D721Med (cell line): ENCODE measurements around the gene ATXN7L2.

Experiments used
- DNase-seq: peaks from one replicate; pipeline ENCODE4 v3.0.0; 2011; ENCODE audit warnings: low spot score; ENCODE audit not compliant: insufficient read length
- FAIRE-seq: peaks from 2 replicates; lab custom pipeline; 2011; peaks lifted over from hg19 to GRCh38; lab: Jason Lieb, UNC
- TF ChIP-seq, protein P1 (sequence below): IDR thresholded peaks from 2 replicates; pipeline ENCODE4 v1.5.1; 2012; ENCODE audit warnings: mild to moderate bottlenecking, control low read depth; ENCODE audit not compliant: insufficient read depth; ENCODE audit errors: missing control alignments

Gene ATXN7L2

DNA sequence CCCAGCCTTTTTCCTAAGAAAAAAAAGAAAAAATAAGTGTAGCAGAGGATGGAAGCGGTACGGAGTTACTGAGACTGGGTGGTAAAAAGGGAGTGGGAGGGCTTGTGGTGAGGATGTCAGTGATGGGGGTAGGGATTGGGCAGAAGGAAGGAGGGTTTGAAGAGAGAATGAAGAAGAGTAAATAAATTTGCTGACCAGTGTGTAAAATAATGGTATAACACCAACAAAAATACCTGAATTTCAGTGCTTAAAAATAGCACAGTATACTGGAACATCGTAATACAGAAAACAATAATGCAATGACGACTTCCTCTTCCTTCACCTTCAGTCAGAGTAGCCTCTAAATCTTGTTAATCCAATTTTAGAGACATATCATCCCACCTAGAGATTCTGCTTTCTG, 36.2 kb upstream of the ATXN7L2 start:
- TF ChIP-seq, protein P1, sequence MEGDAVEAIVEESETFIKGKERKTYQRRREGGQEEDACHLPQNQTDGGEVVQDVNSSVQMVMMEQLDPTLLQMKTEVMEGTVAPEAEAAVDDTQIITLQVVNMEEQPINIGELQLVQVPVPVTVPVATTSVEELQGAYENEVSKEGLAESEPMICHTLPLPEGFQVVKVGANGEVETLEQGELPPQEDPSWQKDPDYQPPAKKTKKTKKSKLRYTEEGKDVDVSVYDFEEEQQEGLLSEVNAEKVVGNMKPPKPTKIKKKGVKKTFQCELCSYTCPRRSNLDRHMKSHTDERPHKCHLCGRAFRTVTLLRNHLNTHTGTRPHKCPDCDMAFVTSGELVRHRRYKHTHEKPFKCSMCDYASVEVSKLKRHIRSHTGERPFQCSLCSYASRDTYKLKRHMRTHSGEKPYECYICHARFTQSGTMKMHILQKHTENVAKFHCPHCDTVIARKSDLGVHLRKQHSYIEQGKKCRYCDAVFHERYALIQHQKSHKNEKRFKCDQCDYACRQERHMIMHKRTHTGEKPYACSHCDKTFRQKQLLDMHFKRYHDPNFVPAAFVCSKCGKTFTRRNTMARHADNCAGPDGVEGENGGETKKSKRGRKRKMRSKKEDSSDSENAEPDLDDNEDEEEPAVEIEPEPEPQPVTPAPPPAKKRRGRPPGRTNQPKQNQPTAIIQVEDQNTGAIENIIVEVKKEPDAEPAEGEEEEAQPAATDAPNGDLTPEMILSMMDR: no peak
- DNase-seq: no peak
- FAIRE-seq: no peak

DNA sequence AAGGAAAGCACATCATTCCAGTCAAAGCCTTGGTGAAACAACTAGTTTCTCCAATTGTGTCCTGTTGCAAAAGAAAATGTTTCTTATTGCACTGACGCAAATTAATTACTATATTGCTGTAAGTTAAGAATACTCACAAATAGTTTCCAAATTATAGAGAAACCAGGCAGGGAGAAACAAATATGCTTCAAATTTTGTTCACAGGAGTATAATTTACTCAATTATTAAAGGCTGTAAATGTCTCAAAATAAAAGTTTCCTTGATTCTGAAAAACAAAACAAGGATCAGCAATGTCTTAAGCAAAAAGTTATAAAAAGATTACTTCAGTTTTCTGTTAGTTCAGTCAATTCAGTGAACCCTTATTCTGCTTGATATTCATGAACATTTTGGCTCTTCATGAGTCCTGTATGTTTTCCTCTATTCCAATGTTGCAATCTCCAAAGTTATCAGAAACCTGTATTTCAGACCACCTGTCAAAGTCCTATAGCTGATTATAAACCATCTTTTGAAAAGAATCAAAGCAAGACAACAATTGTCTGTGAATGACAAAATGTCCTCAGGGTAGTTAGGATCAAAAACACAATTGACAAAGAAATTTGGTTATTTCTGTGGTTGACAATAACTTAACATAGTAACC, 29.1 kb upstream of the ATXN7L2 start:
- FAIRE-seq (no peak), DNase-seq (no peak)

DNA sequence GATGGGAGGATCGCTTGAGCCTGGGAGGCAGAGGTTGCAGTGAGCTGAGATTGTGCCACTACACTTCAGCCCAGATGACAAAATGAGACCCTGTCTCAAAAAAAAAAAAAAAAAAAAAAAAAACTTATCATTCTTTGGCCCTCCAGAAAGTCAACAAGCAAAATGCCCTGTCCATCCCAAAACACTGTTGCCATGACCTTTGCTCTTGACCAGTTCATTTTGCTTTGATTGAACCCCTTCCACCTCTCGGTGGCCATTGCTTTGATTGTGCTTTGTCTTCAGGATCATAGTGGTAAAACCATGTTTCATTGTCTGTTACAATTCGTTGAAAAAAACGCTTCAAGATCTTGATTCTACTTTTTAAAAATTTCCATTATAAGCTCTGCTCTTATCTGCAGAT, 25.9 kb upstream of the ATXN7L2 start:
- no peak for FAIRE-seq
- DNase-seq: no peak
- TF ChIP-seq, protein P1: no peak

More for the DNA sequence above, 29.1 kb upstream of the ATXN7L2 start:
- TF ChIP-seq, protein P1: no peak

DNA sequence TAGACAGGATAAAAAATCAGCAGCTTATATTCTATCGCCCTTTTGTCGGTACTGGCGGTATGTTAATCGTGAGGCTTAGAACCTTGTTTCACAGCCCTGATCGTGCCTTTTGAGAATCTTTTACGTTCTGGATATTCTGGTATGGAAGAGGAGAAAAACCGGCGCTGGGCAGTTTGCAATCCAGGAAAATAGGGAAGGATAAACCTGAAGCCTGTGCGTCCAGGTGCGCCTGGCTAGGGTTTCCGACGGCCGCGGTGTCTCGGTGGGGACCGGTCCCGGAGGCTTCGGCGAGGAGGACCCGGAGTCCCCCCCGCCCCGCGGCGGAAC, 17.6 kb upstream of the ATXN7L2 start:
- DNase-seq: no peak
- TF ChIP-seq, protein P1: no peak
- FAIRE-seq: no peak

DNA sequence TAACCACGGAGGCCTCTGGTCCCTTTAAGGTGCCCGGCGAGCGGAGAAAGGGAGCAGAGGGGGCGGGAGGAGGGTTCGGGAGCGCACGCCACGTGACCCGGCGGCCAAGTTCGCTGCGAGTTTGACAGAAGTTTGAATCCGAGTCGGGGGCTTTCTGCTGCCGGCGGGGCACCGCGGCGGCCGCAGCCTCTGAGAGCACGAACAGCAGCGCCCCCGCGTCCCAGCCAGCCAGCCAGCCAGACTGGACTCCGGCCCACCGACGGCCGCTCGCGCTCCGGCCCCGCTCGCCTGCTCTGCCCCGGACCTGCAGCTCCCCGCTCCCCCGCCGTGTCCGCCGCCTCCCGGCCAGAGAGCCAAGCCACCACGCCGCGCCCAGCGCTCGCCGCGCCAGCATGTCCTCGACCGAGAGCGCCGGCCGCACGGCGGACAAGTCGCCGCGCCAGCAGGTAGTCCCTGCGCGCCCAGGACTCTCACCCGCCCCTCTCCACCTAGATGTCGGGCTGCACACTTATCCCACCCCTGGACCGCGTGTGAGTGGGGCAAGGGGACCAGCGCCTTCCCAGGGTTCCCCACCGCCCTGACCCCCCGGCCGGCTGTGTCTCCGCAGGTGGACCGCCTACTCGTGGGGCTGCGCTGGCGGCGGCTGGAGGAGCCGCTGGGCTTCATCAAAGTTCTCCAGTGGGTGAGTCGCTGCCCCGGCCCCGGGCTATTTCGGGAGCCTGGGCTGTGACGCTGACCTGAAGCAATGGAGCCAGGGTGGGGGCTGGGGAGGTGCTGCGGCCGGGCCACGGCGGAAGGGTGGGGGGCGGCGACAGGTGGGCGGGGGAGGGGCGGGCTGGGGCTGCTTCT, 17.0 kb upstream of the ATXN7L2 start, which contains the start of gene SYPL2:
Gene SYPL2 (plus strand): TSS at position 95 of the 849 bp plus-strand sequence. CDS start 298 bp downstream, at position 393.
- DNase-seq (no peak), FAIRE-seq (no peak)
- TF ChIP-seq, protein P1: no peak

DNA sequence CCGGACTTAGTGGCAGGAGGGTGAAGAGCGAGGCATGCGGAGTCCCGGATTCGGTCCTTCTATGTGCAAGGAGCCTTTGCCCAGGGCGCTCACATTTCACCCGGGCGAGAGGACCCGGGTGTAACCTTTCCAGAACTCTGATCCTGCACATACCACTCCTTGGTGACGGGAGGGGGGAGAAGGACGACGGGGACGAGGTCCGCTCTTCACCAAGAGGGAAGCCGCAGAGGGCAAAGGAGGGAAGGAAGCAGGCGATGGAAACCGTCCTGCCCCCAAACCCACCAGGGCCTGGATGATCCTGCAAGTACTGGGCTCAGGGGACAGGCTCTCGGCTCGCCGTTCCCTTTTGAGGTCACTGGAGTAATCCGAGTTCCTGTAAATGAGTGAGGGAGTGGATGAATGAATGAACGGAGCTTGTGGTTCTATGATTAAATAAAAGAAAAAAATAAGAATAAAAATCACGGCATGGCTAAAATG, 16.4 kb upstream of the ATXN7L2 start:
- TF ChIP-seq, protein P1: no peak
- FAIRE-seq (no peak), DNase-seq (no peak)
